ENCODE data around the gene MYOZ1.
A peak's percentile ranks its signal among the peaks of the same experiment; 100 is the strongest.

MYOZ1 gene

GRCh38 chr10:73655990-73656298 is 14.7 kb upstream of the MYOZ1 start, which contains the start of gene SYNPO2L:
Gene SYNPO2L (minus strand): TSS chr10:73656029. CDS start chr10:73655922, 107 bp downstream.
- TF ChIP-seq CTCF (IDR thresholded peaks at IDR 0.05; ENCODE audit: insufficient read depth, low read length, poor library complexity, severe bottlenecking): no peak
- Histone ChIP-seq H3K27me3 (replicated peaks; ENCODE audit: control insufficient read depth, insufficient read depth, low read length) (no peaks in the 10 kb centered on the region), H3K4me3 (replicated peaks; ENCODE audit: low read depth, low read length) (no peak within 1 kb of the TSS; the same call in 1 of the 2 replicates), H3K36me3 (ENCODE audit: control insufficient read depth, insufficient read depth, low read length) (no peaks in the 10 kb centered on the region)
- DNase-seq (ENCODE audit: extremely low read depth, insufficient read length): no peak

- no peak for DNase-seq (ENCODE audit: extremely low read depth, insufficient read length)
- H3K4me3 ChIP-seq (replicated peaks; ENCODE audit: low read depth, low read length): no peak overlapping the region; the same call in 1 of the 2 replicates
- no peak for TF ChIP-seq CTCF (IDR thresholded peaks at IDR 0.05; ENCODE audit: insufficient read depth, low read length, poor library complexity, severe bottlenecking)
- no peaks in the 10 kb centered on the region for H3K36me3 ChIP-seq (ENCODE audit: control insufficient read depth, insufficient read depth, low read length)
- H3K27me3 ChIP-seq (replicated peaks; ENCODE audit: control insufficient read depth, insufficient read depth, low read length): no peaks in the 10 kb centered on the region
Measured at GRCh38 chr10:73655257-73655989, 14.1 kb upstream of the MYOZ1 start.

- H3K4me3 ChIP-seq (replicated peaks; ENCODE audit: low read depth, low read length): no peak overlapping the region
- peak; percentile 32 for TF ChIP-seq CTCF (IDR thresholded peaks at IDR 0.05; ENCODE audit: insufficient read depth, low read length, poor library complexity, severe bottlenecking)
- DNase-seq (ENCODE audit: extremely low read depth, insufficient read length): no peak
Measured at GRCh38 chr10:73653701-73654100, 12.4 kb upstream of the MYOZ1 start.

GRCh38 chr10:73653195-73653594 is 11.9 kb upstream of the MYOZ1 start:
- no peaks in the 10 kb centered on the region for H3K36me3 ChIP-seq (ENCODE audit: control insufficient read depth, insufficient read depth, low read length)
- no peak overlapping the region for H3K4me3 ChIP-seq (replicated peaks; ENCODE audit: low read depth, low read length)
- no peak for TF ChIP-seq CTCF (IDR thresholded peaks at IDR 0.05; ENCODE audit: insufficient read depth, low read length, poor library complexity, severe bottlenecking)

More at GRCh38 chr10:73653701-73654100, 12.4 kb upstream of the MYOZ1 start:
- no peaks in the 10 kb centered on the region for H3K36me3 ChIP-seq (ENCODE audit: control insufficient read depth, insufficient read depth, low read length)
- no peaks in the 10 kb centered on the region for H3K27me3 ChIP-seq (replicated peaks; ENCODE audit: control insufficient read depth, insufficient read depth, low read length)

GRCh38 chr10:73650537-73651331 is 9.5 kb upstream of the MYOZ1 start:
- H3K4me3 ChIP-seq (replicated peaks; ENCODE audit: low read depth, low read length): no peak overlapping the region

More at GRCh38 chr10:73653195-73653594, 11.9 kb upstream of the MYOZ1 start:
- no peaks in the 10 kb centered on the region for H3K27me3 ChIP-seq (replicated peaks; ENCODE audit: control insufficient read depth, insufficient read depth, low read length)
- DNase-seq (ENCODE audit: extremely low read depth, insufficient read length): no peak

More at GRCh38 chr10:73650537-73651331, 9.5 kb upstream of the MYOZ1 start:
- DNase-seq (ENCODE audit: extremely low read depth, insufficient read length): peak; percentile 71
- Histone ChIP-seq H3K36me3 (ENCODE audit: control insufficient read depth, insufficient read depth, low read length) (no peaks in the 10 kb centered on the region), H3K27me3 (replicated peaks; ENCODE audit: control insufficient read depth, insufficient read depth, low read length) (no peaks in the 10 kb centered on the region)
- TF ChIP-seq CTCF (IDR thresholded peaks at IDR 0.05; ENCODE audit: insufficient read depth, low read length, poor library complexity, severe bottlenecking): no peak

All from GM06990 (cell line).